HG03280 (cell line): ENCODE results near the gene COX6A1.

Experiments used
- ATAC-seq: cut with Tn5 transposase; IDR thresholded peaks from one replicate; pipeline ENCODE4 v1.9.1; 2021; ENCODE audit warnings: mild to moderate bottlenecking, moderate library complexity; ENCODE audit not compliant: unreplicated experiment

Gene COX6A1

DNA sequence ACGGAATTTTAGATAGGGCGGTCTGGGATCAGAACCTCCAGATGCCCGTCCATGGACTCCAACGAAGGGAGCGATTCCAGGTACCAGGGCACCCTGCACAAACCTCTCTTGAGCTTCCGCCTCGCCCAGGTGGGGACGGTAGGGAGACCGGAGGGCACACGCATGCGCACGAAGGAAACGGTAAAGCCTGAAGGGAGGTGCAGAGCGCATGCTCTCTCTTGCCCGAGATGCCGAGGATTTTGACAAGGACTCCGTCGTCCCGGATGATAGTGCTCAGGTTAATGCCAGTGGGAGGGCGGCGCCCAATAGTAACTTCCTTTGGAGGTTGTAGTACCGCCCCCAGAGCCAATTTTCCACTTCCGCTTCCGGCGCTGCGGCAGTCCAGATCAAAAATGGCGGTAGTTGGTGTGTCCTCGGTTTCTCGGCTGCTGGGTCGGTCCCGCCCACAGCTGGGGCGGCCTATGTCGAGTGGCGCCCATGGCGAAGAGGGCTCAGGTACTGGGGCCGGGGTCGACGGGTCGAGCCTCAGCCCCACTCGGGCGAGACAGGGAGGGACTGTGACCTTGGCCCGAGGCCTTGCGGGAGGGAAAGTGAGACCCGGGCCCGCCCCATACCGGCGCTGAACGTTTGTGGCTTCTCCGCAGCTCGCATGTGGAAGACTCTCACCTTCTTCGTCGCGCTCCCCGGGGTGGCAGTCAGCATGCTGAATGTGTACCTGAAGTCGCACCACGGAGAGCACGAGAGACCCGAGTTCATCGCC, at the start of gene COX6A1:
Gene COX6A1, plus strand, starts transcription at position 379 of the 760 bp plus-strand sequence. Its CDS starts 14 bp downstream, at position 393.
- ATAC-seq: peak; percentile 95

- ATAC-seq: no peak
These were observed 49.0 kb upstream of the COX6A1 start for GRCh38 chr12:120388691-120389481.

- no peak for ATAC-seq
These were observed 47.3 kb upstream of the COX6A1 start for GRCh38 chr12:120390540-120391120.

DNA sequence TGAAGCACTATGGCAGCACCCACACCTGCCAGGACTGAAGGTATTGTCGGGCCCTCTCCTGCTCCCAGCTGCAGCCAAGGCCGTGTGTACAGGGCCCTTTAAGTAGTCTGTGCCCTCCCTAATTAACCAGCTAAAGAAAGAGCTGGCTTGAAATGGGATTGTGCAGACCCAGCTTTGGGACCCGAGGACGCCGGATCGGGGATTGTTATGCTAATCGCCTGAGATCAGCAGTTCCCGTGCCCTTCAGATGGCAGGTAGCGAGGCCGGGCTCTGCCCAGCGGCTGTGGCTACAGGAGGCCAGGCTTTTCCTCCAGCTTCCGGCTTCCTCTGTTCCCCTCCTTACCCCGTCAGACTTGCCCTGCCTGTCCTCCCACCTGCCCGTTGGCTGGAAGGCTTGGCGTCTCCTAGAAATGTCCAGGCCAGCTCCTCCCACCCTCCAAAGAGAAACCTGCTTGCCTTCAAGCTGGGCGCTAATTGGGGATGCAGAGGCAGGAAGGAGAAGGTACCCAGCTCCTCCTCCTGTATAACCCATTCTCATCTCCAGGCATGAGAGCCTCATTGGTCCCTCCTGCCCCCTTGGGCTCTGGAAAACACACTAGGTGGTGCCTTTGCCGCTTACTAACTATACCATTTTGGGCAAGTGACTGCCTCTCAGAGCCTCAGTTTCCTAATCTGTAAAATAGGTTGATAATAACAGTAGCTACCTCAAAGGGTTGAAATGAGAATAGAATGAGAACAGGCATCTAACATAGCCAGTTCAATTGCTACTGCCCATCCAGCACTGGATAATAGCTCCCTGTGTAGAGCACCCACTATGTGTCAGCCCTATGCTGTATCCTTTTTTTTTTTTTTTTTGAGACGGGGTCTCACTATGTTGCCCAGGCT, 43.2 kb upstream of the COX6A1 start:
- ATAC-seq: no peak

GRCh38 chr12:120397824-120398540, 39.9 kb upstream of the COX6A1 start:
- ATAC-seq: no peak

DNA sequence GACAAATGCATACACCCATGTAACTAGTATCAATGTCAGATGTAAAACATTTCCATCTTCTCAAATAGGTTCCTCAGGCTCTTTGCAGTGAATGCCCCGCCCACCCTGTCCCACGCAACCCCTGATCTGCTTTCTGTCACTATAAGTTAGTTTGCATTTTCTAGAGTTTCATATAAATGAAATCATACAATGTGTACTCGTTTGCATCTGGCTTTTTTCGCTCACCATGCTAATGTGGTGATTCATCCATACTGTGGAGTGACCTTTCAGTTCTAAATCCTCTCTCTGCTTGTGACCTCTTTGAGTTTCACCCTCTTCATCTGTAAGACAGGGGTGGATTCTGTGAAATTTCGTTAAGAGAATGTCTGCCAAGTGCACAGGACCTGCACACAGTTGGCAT, 38.4 kb upstream of the COX6A1 start:
- ATAC-seq: no peak

DNA sequence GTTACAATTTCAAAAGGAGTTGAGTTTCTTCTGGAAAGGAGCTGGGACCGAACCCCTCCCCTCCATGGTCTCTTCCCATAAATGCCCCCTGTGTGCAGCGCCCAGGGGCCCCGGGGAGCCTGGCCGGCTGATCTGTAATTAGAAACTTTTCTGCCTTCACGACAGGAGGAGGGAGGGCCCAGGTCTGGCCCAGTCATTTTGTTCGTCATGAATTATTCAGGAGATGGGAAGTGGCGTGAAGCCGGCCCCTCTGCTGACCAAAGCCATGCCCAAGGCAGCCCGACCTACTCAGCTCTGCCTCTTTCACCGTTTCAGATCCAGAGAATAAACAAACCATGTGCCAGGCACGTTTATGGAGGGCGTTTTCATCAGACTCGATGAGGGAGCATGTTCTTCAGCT, 35.7 kb upstream of the COX6A1 start:
- no peak for ATAC-seq

DNA sequence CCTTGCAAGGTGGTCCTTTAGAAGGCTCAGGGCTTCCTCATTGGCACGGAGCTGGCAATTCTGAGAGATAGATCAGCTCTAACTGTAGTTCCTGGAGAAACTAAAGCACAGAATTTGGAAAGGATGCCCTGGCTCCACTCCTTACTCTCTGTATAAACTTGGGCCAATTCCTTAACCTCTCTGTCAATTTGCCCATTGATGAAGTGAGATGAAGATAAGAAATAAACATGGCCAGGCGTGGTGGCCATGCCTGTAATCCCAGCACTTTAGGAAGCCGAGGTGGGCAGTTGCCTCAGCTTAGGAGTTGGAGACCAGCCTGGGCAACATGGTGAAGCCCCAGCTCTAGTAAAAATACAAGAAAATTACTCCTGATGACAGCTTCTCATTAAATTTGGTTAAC, 34.0 kb upstream of the COX6A1 start:
- no peak for ATAC-seq

- no peak for ATAC-seq
These were observed 33.6 kb upstream of the COX6A1 start for GRCh38 chr12:120404271-120404670.

DNA sequence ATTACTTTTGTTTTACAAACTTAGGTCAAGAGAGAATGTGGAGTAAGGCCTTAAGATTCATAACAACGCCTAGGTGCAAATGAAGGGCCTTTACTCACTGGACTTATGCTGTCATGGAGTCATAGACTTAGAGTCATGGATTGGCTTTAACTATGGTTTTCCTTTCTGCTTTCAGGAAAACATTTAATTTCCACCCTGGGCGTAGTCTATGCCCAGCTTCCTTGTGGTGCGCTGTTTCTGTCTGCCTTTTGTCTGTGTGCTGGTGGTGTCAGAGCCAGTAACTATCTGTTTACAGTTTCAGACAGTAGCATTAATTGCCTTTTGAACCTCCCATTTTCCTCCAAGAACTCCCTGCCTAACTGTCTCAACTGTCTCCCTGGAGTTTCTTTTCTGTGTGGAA, 31.8 kb upstream of the COX6A1 start:
- no peak for ATAC-seq

- ATAC-seq: no peak
These were observed 31.4 kb upstream of the COX6A1 start for GRCh38 chr12:120406553-120406952.

- no peak for ATAC-seq
These were observed 29.1 kb upstream of the COX6A1 start for GRCh38 chr12:120408771-120409170.

- no peak for ATAC-seq
These were observed 25.5 kb upstream of the COX6A1 start for GRCh38 chr12:120412421-120412820.

- no peak for ATAC-seq
These were observed 23.8 kb upstream of the COX6A1 start for GRCh38 chr12:120413901-120414695.

DNA sequence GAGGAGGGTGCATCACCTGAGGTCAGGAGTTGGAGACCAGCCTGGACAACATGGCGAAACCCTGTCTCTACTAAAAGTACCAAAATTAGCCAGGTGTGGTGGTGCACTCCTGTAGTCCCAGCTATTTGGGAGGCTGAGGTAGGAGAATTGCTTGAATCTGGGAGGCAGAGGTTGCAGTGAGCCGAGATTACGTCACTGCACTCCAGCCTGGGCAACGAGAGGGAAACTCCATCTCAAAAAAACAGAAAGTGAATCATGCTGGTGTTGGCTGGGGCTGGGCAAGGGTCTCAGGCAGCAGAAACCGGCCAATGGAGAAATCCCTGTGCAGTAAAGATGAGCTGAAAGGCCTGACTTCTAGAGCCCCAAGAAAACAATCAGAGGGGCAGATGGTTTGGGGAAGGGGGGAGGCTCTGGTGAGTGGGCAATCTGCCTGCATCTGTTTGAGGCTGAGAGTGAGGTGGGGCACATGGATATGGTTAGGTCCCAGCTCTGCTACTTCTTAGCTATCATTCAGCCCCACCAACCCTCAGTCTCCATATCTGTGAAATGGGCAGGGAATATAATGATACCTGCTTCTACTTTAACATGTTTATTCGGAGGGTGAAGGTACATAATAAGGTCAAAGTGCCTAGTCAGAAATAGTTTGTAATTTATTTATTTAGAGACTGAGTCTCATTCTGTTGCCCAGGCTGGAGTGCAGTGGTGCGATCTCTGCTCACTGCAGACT, 21.3 kb upstream of the COX6A1 start:
- ATAC-seq: no peak

DNA sequence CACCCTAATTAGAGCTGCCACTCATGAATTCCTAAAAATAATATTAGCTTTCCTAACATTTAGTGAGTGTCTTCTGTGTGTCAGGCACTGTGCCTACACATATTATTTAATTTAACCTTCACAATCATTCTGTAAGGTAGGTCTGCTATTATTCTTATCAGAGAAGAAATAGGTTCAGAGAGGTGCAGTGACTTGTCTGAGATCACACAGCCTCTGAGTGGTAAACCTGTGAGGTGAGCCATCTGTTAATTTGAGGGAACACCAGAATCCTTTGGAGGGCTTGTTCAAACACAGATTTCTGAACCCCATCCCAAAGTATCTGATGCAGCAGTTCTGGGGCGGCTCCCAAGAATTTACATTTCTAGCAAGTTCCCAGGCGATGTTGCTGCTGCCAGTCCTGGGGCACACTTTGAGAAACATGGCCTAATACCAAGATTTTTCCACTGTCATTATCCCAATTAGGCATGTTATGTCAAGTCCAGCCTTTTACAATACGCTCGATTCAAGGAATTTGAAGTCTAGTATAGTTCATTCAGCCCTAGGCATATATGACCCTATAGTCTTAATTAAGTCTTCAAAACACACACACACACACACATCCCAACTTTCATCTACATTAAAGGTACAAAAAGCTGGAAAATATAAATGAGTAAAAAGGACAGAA, 19.9 kb upstream of the COX6A1 start:
- ATAC-seq: no peak

- no peak for ATAC-seq
These were observed 16.2 kb upstream of the COX6A1 start for GRCh38 chr12:120421701-120422100.

- no peak for ATAC-seq
These were observed 14.9 kb upstream of the COX6A1 start for GRCh38 chr12:120422892-120423456.
